Neural progenitor cell (in vitro differentiated cells): ENCODE measurements around the gene TSPAN15. TPM values are rescaled to one million over a fixed set of nuclear protein-coding genes. Genes with fewer than 3 reads are reported as not detected.

ENCODE experiments used
- DNase-seq: peaks from one replicate; pipeline ENCODE4 v3.0.0-alpha.2; 2016; ENCODE audit warnings: low spot score
- H2AFZ ChIP-seq: fragments of 200-600 bp; sonication (generic); replicated peaks from 2 replicates; pipeline ENCODE4 v1.6.1; 2016; ENCODE audit warnings: antibody characterized with exemption
- H3F3A ChIP-seq: fragments of 200-600 bp; sonication (generic); 2 replicates; pipeline ENCODE4 v1.6.1; 2016; ENCODE audit warnings: antibody characterized with exemption, low read depth
- H3K27ac ChIP-seq: fragments of 200-600 bp; sonication (generic); 2 replicates; pipeline ENCODE4 v1.5.1; 2016; ENCODE audit warnings: mild to moderate bottlenecking
- H3K27me3 ChIP-seq: fragments of 200-600 bp; sonication (generic); 2 replicates; pipeline ENCODE4 v1.6.1; 2016; ENCODE audit warnings: mild to moderate bottlenecking, moderate library complexity
- H3K36me3 ChIP-seq: fragments of 200-600 bp; sonication (generic); 2 replicates; pipeline ENCODE4 v1.5.1; 2016
- H3K4me1 ChIP-seq: fragments of 200-600 bp; sonication (generic); 2 replicates; pipeline ENCODE4 v1.6.1; 2016; ENCODE audit warnings: mixed run types
- H3K4me2 ChIP-seq: fragments of 200-600 bp; sonication (generic); 2 replicates; pipeline ENCODE4 v1.6.1; 2016
- H3K4me3 ChIP-seq: fragments of 200-600 bp; sonication (generic); 2 replicates; pipeline ENCODE4 v1.5.1; 2016
- H3K79me2 ChIP-seq: fragments of 200-600 bp; sonication (generic); 2 replicates; pipeline ENCODE4 v1.6.1; 2016; ENCODE audit warnings: low read depth
- H3K9ac ChIP-seq: fragments of 200-600 bp; sonication (generic); 2 replicates; pipeline ENCODE4 v1.6.1; 2016
- H3K9me3 ChIP-seq: fragments of 200-600 bp; sonication (generic); 2 replicates; pipeline ENCODE4 v1.5.1; 2016; ENCODE audit warnings: low read depth
- H4K20me1 ChIP-seq: fragments of 200-600 bp; sonication (generic); 2 replicates; pipeline ENCODE4 v1.6.1; 2016; ENCODE audit warnings: low read depth
- H3K27ac Mint-ChIP-seq: 3 replicates; pipeline ENCODE4 v1.8.0; 2021; ENCODE audit warnings: mixed read lengths
- H3K27me3 Mint-ChIP-seq: 2 replicates; pipeline ENCODE4 v1.8.0; 2022; ENCODE audit warnings: low read depth, mild to moderate bottlenecking, inconsistent platforms, moderate library complexity, mixed read lengths; ENCODE audit not compliant: insufficient read depth
- H3K36me3 Mint-ChIP-seq: 3 replicates; pipeline ENCODE4 v1.8.0; 2021; ENCODE audit warnings: mixed read lengths
- H3K4me1 Mint-ChIP-seq: 3 replicates; pipeline ENCODE4 v1.8.0; 2021; ENCODE audit warnings: mixed read lengths
- H3K4me3 Mint-ChIP-seq: 3 replicates; pipeline ENCODE4 v1.8.0; 2021; ENCODE audit warnings: mild to moderate bottlenecking, moderate library complexity, mixed read lengths
- H3K9me3 Mint-ChIP-seq: 3 replicates; pipeline ENCODE4 v1.8.0; 2020; ENCODE audit warnings: mixed read lengths
- CTCF ChIP-seq: fragments of 200-600 bp; sonication (generic); IDR thresholded peaks from 2 replicates; pipeline ENCODE4 v1.5.1; 2017; ENCODE audit warnings: antibody characterized with exemption, mild to moderate bottlenecking
- EZH2 ChIP-seq: fragments of 200-600 bp; sonication (generic); IDR thresholded peaks from 2 replicates; pipeline ENCODE4 v1.6.1; 2017; ENCODE audit warnings: antibody characterized with exemption, mild to moderate bottlenecking, moderate library complexity
- EZH2phosphoT487 ChIP-seq: fragments of 200-600 bp; sonication (generic); IDR thresholded peaks from 2 replicates; pipeline ENCODE4 v1.6.1; 2017; ENCODE audit warnings: antibody characterized with exemption
- total RNA-seq: library from RNA; depleted of rRNA; stranded (reverse); fragments of >200 nt; gene quantifications from 2 replicates; pipeline ENCODE4 v1.2.3, GENCODE V29; 2015; ENCODE audit warnings: low replicate concordance

TSPAN15 gene
- total RNA-seq, 1 donor from 2014 or later, result 6.8 TPM

GRCh38 chr10:69455006-69455763, 3.9 kb downstream of the TSPAN15 start:
- Mint-ChIP-seq H3K27me3 (peaks cover 9% of the 10 kb centered on the region), H3K27ac (no peak overlapping the region), H3K9me3 (no peaks in the 10 kb centered on the region), H3K4me3 (no peak overlapping the region), H3K4me1 (peaks cover 15% of the 10 kb centered on the region), H3K36me3 (no peaks in the 10 kb centered on the region)
- Histone ChIP-seq H3K9ac (no peak overlapping the region), H4K20me1 (no peaks in the 10 kb centered on the region), H3K36me3 (no peaks in the 10 kb centered on the region), H2AFZ (no peak overlapping the region), H3K27ac (no peak overlapping the region), H3K4me3 (no peak overlapping the region), H3K9me3 (no peaks in the 10 kb centered on the region), H3F3A (no peaks in the 10 kb centered on the region), H3K4me1 (no peaks in the 10 kb centered on the region), H3K4me2 (no peak overlapping the region), H3K27me3 (peaks cover 24% of the 10 kb centered on the region), H3K79me2 (no peaks in the 10 kb centered on the region)
- no peak for TF ChIP-seq EZH2phosphoT487
- TF ChIP-seq CTCF, result no peak
- TF ChIP-seq EZH2, result no peak
- no peak for DNase-seq

GRCh38 chr10:69456880-69457693, 5.8 kb downstream of the TSPAN15 start:
- no peak for TF ChIP-seq CTCF
- TF ChIP-seq EZH2phosphoT487, result no peak
- no peak for TF ChIP-seq EZH2
- H3K4me1 ChIP-seq, result no peaks in the 10 kb centered on the region
- no peaks in the 10 kb centered on the region for H3K9me3 ChIP-seq
- Mint-ChIP-seq H3K27ac (no peak overlapping the region), H3K9me3 (no peaks in the 10 kb centered on the region), H3K36me3 (no peaks in the 10 kb centered on the region), H3K27me3 (peaks cover 8% of the 10 kb centered on the region), H3K4me3 (no peak overlapping the region), H3K4me1 (peaks cover 8% of the 10 kb centered on the region)
- H3F3A ChIP-seq, result no peaks in the 10 kb centered on the region
- H3K27ac ChIP-seq, result no peak overlapping the region
- no peak overlapping the region for H2AFZ ChIP-seq
- no peak overlapping the region for H3K9ac ChIP-seq
- no peaks in the 10 kb centered on the region for H3K36me3 ChIP-seq
- no peaks in the 10 kb centered on the region for H3K79me2 ChIP-seq
- no peak overlapping the region for H3K4me3 ChIP-seq
- H3K27me3 ChIP-seq, result peaks cover 16% of the 10 kb centered on the region
- H3K4me2 ChIP-seq, result no peak overlapping the region
- H4K20me1 ChIP-seq, result no peaks in the 10 kb centered on the region
- no peak for DNase-seq

GRCh38 chr10:69457771-69458237, 6.5 kb downstream of the TSPAN15 start:
- Mint-ChIP-seq H3K9me3 (no peaks in the 10 kb centered on the region), H3K27ac (no peak overlapping the region), H3K36me3 (no peaks in the 10 kb centered on the region), H3K4me3 (no peak overlapping the region), H3K27me3 (peaks cover 4% of the 10 kb centered on the region), H3K4me1 (peaks cover 8% of the 10 kb centered on the region)
- DNase-seq, result no peak
- H3K27me3 ChIP-seq, result peaks cover 9% of the 10 kb centered on the region
- no peak overlapping the region for H3K9ac ChIP-seq
- H3K36me3 ChIP-seq, result no peaks in the 10 kb centered on the region
- no peaks in the 10 kb centered on the region for H3K79me2 ChIP-seq
- H3K4me1 ChIP-seq, result no peaks in the 10 kb centered on the region
- TF ChIP-seq EZH2phosphoT487 (no peak), EZH2 (no peak), CTCF (no peak)
- H3K4me3 ChIP-seq, result no peak overlapping the region
- no peaks in the 10 kb centered on the region for H3K9me3 ChIP-seq
- H3F3A ChIP-seq, result no peaks in the 10 kb centered on the region
- H2AFZ ChIP-seq, result no peak overlapping the region
- no peaks in the 10 kb centered on the region for H4K20me1 ChIP-seq
- H3K27ac ChIP-seq, result no peak overlapping the region
- no peak overlapping the region for H3K4me2 ChIP-seq
